Heart right ventricle (tissue), 16 donors: Measurements from ENCODE around the gene CAMK2N1. TPM values are rescaled to one million over a fixed set of nuclear protein-coding genes. Genes with fewer than 3 reads are reported as not detected.

Experiments
- ATAC-seq, 8 donors: fragments of 200-7000 bp; cut with Tn5 transposase; one replicate each; pipeline ENCODE4 v1.9.1; 2020; ENCODE audit warnings: mild to moderate bottlenecking in 8 of 8, moderate library complexity in 8 of 8, moderate number of reproducible peaks in 1 of 8
- DNase-seq, 2 donors: peaks; one replicate each; pipeline ENCODE4 v3.0.0-alpha.2; 2020
- H3K27ac ChIP-seq, 10 donors: fragments of 200-600 bp; sonication (generic) in 2 of 10; one replicate each; pipeline versions ENCODE4 v1.5.0 to v1.8.0; 2020 to 2022; ENCODE audit warnings: mild to moderate bottlenecking in 3 of 10
- H3K27me3 ChIP-seq, 7 donors: fragments of 200-600 bp; one replicate each; pipeline ENCODE4 v1.8.0; 2021 to 2022; ENCODE audit warnings: mild to moderate bottlenecking in 2 of 7
- H3K36me3 ChIP-seq, 9 donors: fragments of 200-600 bp; sonication (generic) in 1 of 9; one replicate each; pipeline versions ENCODE4 v1.5.0 to v1.8.0; 2020 to 2022; ENCODE audit warnings: mild to moderate bottlenecking in 2 of 9
- H3K4me1 ChIP-seq, 9 donors: fragments of 200-600 bp; sonication (generic) in 1 of 9; one replicate each; pipeline versions ENCODE4 v1.5.0 to v1.8.0; 2020 to 2022; ENCODE audit warnings: mild to moderate bottlenecking in 4 of 9
- H3K4me3 ChIP-seq, 10 donors: fragments of 200-600 bp; sonication (generic) in 2 of 10; one replicate each; pipeline versions ENCODE4 v1.5.0 to v1.8.0; 2020 to 2022; ENCODE audit warnings: mild to moderate bottlenecking in 7 of 10, moderate library complexity in 2 of 10
- H3K9me3 ChIP-seq, 11 donors: fragments of 200-600 bp in 10 of 11; sonication (generic) in 2 of 11; one replicate each; pipeline versions ENCODE4 v1.5.0 to v1.8.0; 2013 to 2022; ENCODE audit warnings: mild to moderate bottlenecking in 2 of 11, control low read depth in 1 of 11, moderate library complexity in 1 of 11
- CTCF ChIP-seq, 9 donors: fragments of 200-600 bp; sonication (generic) in 2 of 9; IDR thresholded peaks; one replicate each; pipeline versions ENCODE4 v1.5.0 to v1.8.0; 2021 to 2022; ENCODE audit warnings: antibody characterized with exemption in 9 of 9, mild to moderate bottlenecking in 5 of 9, moderate library complexity in 1 of 9
- WGBS, 2 donors: extraction: QIAGEN DNeasy Blood & Tissue Kit; methylation state at CpG; one replicate each; pipeline ENCODE4 v1.1.7; 2013; ENCODE audit warnings: inconsistent platforms in 1 of 2; 5-methylcytosine and 5-hydroxymethylcytosine counted together
- intact Hi-C, 10 donors: fragments of 100-400 bp; cut with DNase I; formaldehyde crosslinking; loops; one replicate each; pipeline versions ENCODE4 v1.11.1 to v1.14.2; 2022
- polyA plus RNA-seq, 2 donors: library from polyadenylated mRNA; stranded (reverse); fragments of 200-250 nt; gene quantifications; one replicate each; pipeline ENCODE4 v1.2.3, GENCODE V29; 2013
- total RNA-seq, 10 donors: library from RNA; stranded (reverse); fragmentation: NEBNext Ultra II Directional in 3 of 10; extraction: Animal tissue kit (Norgen Biotek cat#: 25700) in 3 of 10; gene quantifications; one replicate each; pipeline versions ENCODE4 v1.2.1 to v1.2.4, GENCODE V29; 2021 to 2023
- donor health status: Arrhythmogenic right ventricular cardiomyopathy.
- donor health status: ischemic (EF 13 %, LVEDD 7.1; RV severe dilation, severe dysfunction).
- donor health status: healthy with polysubstance abuse.
- donor health status: DM: no; HTN: yes; CAD: no.
- donor health status: DM: no; HTN: no; CAD: no.
- donor health status: ischemic (EF 25% LVEDD 6.9; RV normal size, moderate dysfunction).
- donor health status: ischemic (EF 25% LVEDD 5.7; RV mildly dilated, moderate dysfunction).
- donor health status: healthy.
- donor health status: DM: yes; HTN: yes; CAD: no.
- donor health status: Ischemic cardiomyopathy.
- donor health status: ischemic (EF 35%, LVEDD 5.7; RV mildly dilated, moderate dysfunction).
- donor health status: nonischemic (EF 11% LVEDD 7.7; RV severe dilation, severe dysfunction).
- donor health status: DM: yes; HTN: yes; CAD: no.
- donor health status: PGD.
- donor health status: ischemic (EF 29% LVEDD 5.4; RV normal size, mild dysfunction).
- donor health status: nonischemic (EF 23%, LVEDD 6.1; RV moderate dilation, normal function).

CAMK2N1 gene
- total and polyA plus RNA-seq, 12 donors = 4.0 to 12.9 (median 8.5) TPM

- TF ChIP-seq CTCF (IDR thresholded peaks at IDR 0.05) = no peak
- peaks cover 0 to 58% (median 30%) of the 10 kb centered on the region in 7 donors for H3K27me3 ChIP-seq
- H3K4me3 ChIP-seq = no peak overlapping the region
- ATAC-seq (no peak), DNase-seq (no peak)
- intact Hi-C loops = no loop called here
- H3K27ac ChIP-seq = no peak overlapping the region
- 69 to 75% methylated on average over 4 of the region's 4 CpGs for WGBS, 2 donors
- H3K4me1 ChIP-seq = no peaks in the 10 kb centered on the region
- no peaks in the 10 kb centered on the region for H3K36me3 ChIP-seq
- no peaks in the 10 kb centered on the region for H3K9me3 ChIP-seq
Observed at GRCh38 chr1:20449735-20450311, 36.2 kb downstream of the CAMK2N1 start.

- DNase-seq (no peak), ATAC-seq (no peak)
- no peak for TF ChIP-seq CTCF (IDR thresholded peaks at IDR 0.05)
- H3K27me3 ChIP-seq = peaks cover 0 to 58% (median 28%) of the 10 kb centered on the region in 7 donors
- H3K36me3 ChIP-seq = no peaks in the 10 kb centered on the region
- no peak overlapping the region for H3K27ac ChIP-seq
- no peaks in the 10 kb centered on the region for H3K4me1 ChIP-seq
- no peaks in the 10 kb centered on the region for H3K9me3 ChIP-seq
- intact Hi-C loops = no loop called here
- H3K4me3 ChIP-seq = no peak overlapping the region
- 23 to 32% methylated on average over 9 of the region's 9 CpGs for WGBS, 2 donors
Observed at GRCh38 chr1:20448671-20449071, 37.3 kb downstream of the CAMK2N1 start.

- intact Hi-C loops = no loop called here
- no peak overlapping the region for H3K27ac ChIP-seq
- H3K27me3 ChIP-seq = peaks cover 0 to 53% (median 28%) of the 10 kb centered on the region in 7 donors
- WGBS, 2 donors = 94 to 96% methylated on average over 7 of the region's 7 CpGs
- DNase-seq (no peak), ATAC-seq (no peak)
- H3K4me3 ChIP-seq = no peak overlapping the region
- H3K9me3 ChIP-seq = no peaks in the 10 kb centered on the region
- TF ChIP-seq CTCF (IDR thresholded peaks at IDR 0.05) = no peak
- no peaks in the 10 kb centered on the region for H3K4me1 ChIP-seq
- no peaks in the 10 kb centered on the region for H3K36me3 ChIP-seq
Observed at GRCh38 chr1:20447794-20448193, 38.2 kb downstream of the CAMK2N1 start.

GRCh38 chr1:20446796-20447195, 39.2 kb downstream of the CAMK2N1 start:
- H3K27me3 ChIP-seq = peaks cover 0 to 43% (median 24%) of the 10 kb centered on the region in 7 donors
- WGBS, 2 donors = 81 to 82% methylated on average over 7 of the region's 7 CpGs

More at GRCh38 chr1:20446796-20447195, 39.2 kb downstream of the CAMK2N1 start:
- no peak for DNase-seq
- H3K4me3 ChIP-seq = no peak overlapping the region
- H3K4me1 ChIP-seq = no peaks in the 10 kb centered on the region
- H3K27ac ChIP-seq = no peak overlapping the region
- H3K36me3 ChIP-seq = no peaks in the 10 kb centered on the region
- ATAC-seq = no peak
- no peaks in the 10 kb centered on the region for H3K9me3 ChIP-seq
- TF ChIP-seq CTCF (IDR thresholded peaks at IDR 0.05) = no peak
- intact Hi-C loops = no loop called here
